C4-2B (cell line): ENCODE measurements around the gene ZNF581.
A peak's percentile ranks its signal among the peaks of the same experiment; 100 is the strongest.

ENCODE experiments used
- CTCF ChIP-seq: fragments of 450-650 bp; conservative IDR thresholded peaks from 2 replicates; pipeline ENCODE4 v1.5.1; 2017; ENCODE audit warnings: mild to moderate bottlenecking
- ZFX ChIP-seq: fragments of 450-650 bp; IDR thresholded peaks from 2 replicates; pipeline ENCODE4 v1.6.1; 2017

- TF ChIP-seq CTCF (no peak), ZFX (peak; percentile 61; the same call in 1 of the 2 replicates)
Observed at GRCh38 chr19:55654868-55655647, 11.6 kb downstream of the ZNF581 start, which contains the start of gene U2AF2.
